Mesothelial cell of epicardium (in vitro differentiated cells): ENCODE results near the gene VIPR2. TPM values are rescaled to one million over a fixed set of nuclear protein-coding genes. Genes with fewer than 3 reads are reported as not detected.
"Not testable (repeated sequence)": the region's sequence is repeated elsewhere in the genome, so short reads cannot be mapped to it uniquely, and the experiment has no call there.

Source experiments
- DNase-seq, 2 experiments: peaks; one replicate each; pipeline ENCODE4 v3.0.0; 2021; ENCODE audit warnings: low spot score in 2 of 2; ENCODE audit not compliant: unreplicated experiment in 2 of 2
- H3K27ac Mint-ChIP-seq: 2 replicates; pipeline ENCODE4 v1.8.0; 2021; ENCODE audit warnings: mixed read lengths
- H3K27me3 Mint-ChIP-seq: 2 replicates; pipeline ENCODE4 v1.8.0; 2021; ENCODE audit warnings: low read depth, mixed read lengths
- H3K36me3 Mint-ChIP-seq: 2 replicates; pipeline ENCODE4 v1.8.0; 2021; ENCODE audit warnings: mixed read lengths
- H3K4me1 Mint-ChIP-seq: 2 replicates; pipeline ENCODE4 v1.8.0; 2021; ENCODE audit warnings: mixed read lengths
- H3K4me3 Mint-ChIP-seq: 2 replicates; pipeline ENCODE4 v1.8.0; 2021; ENCODE audit warnings: mild to moderate bottlenecking, moderate library complexity, mixed read lengths
- H3K9me3 Mint-ChIP-seq: 2 replicates; pipeline ENCODE4 v1.8.0; 2021; ENCODE audit warnings: mixed read lengths
- CTCF ChIP-seq: fragments of 200-600 bp; sonication (generic); IDR thresholded peaks from one replicate; pipeline ENCODE4 v1.5.0; 2021; ENCODE audit warnings: antibody characterized with exemption; ENCODE audit not compliant: unreplicated experiment
- total RNA-seq: library from RNA; stranded (reverse); gene quantifications from 3 replicates; pipeline ENCODE4 v1.2.1, GENCODE V29; 2021

VIPR2 gene
- total RNA-seq, 1 donor from 2014 or later: 0.04 TPM

GRCh38 chr7:159125955-159126270, 18.8 kb downstream of the VIPR2 start:
- no peak overlapping the region for H3K4me3 Mint-ChIP-seq
- DNase-seq: no peak
- TF ChIP-seq CTCF: no peak

GRCh38 chr7:159125104-159125954, 19.3 kb downstream of the VIPR2 start:
- no peaks in the 10 kb centered on the region for H3K9me3 Mint-ChIP-seq
- peaks cover 5% of the 10 kb centered on the region for H3K4me1 Mint-ChIP-seq
- peaks cover 41% of the 10 kb centered on the region for H3K27me3 Mint-ChIP-seq
- no peak for TF ChIP-seq CTCF
- no peak overlapping the region for H3K4me3 Mint-ChIP-seq
- DNase-seq: no peak
- no peaks in the 10 kb centered on the region for H3K36me3 Mint-ChIP-seq
- H3K27ac Mint-ChIP-seq: no peak overlapping the region

More at GRCh38 chr7:159125955-159126270, 18.8 kb downstream of the VIPR2 start:
- Mint-ChIP-seq H3K9me3 (no peaks in the 10 kb centered on the region), H3K27ac (no peak overlapping the region), H3K27me3 (peaks cover 41% of the 10 kb centered on the region), H3K4me1 (peaks cover 5% of the 10 kb centered on the region), H3K36me3 (no peaks in the 10 kb centered on the region)

GRCh38 chr7:159123793-159124192, 20.9 kb downstream of the VIPR2 start:
- not testable (repeated sequence) for H3K27ac Mint-ChIP-seq, H3K4me3 Mint-ChIP-seq, H3K36me3 Mint-ChIP-seq, H3K9me3 Mint-ChIP-seq, H3K4me1 Mint-ChIP-seq, DNase-seq
- peaks cover 41% of the 10 kb centered on the region for H3K27me3 Mint-ChIP-seq

GRCh38 chr7:159123294-159123693, 21.4 kb downstream of the VIPR2 start:
- not testable (repeated sequence) for H3K36me3 Mint-ChIP-seq, H3K9me3 Mint-ChIP-seq, DNase-seq, H3K4me3 Mint-ChIP-seq, H3K27ac Mint-ChIP-seq, H3K4me1 Mint-ChIP-seq
- peaks cover 39% of the 10 kb centered on the region for H3K27me3 Mint-ChIP-seq

GRCh38 chr7:159122276-159122675, 22.4 kb downstream of the VIPR2 start:
- H3K27ac Mint-ChIP-seq: no peak overlapping the region
- no peak for DNase-seq
- peaks cover 5% of the 10 kb centered on the region for H3K4me1 Mint-ChIP-seq
- H3K36me3 Mint-ChIP-seq: no peaks in the 10 kb centered on the region
- no peak overlapping the region for H3K4me3 Mint-ChIP-seq
- H3K9me3 Mint-ChIP-seq: no peaks in the 10 kb centered on the region
- no peak for TF ChIP-seq CTCF
- H3K27me3 Mint-ChIP-seq: peaks cover 38% of the 10 kb centered on the region

- TF ChIP-seq CTCF: no peak
- Mint-ChIP-seq H3K9me3 (no peaks in the 10 kb centered on the region), H3K4me3 (no peak overlapping the region), H3K27me3 (peaks cover 36% of the 10 kb centered on the region), H3K27ac (no peak overlapping the region), H3K36me3 (no peaks in the 10 kb centered on the region), H3K4me1 (peaks cover 9% of the 10 kb centered on the region)
- no peak for DNase-seq
These were observed 23.2 kb downstream of the VIPR2 start for GRCh38 chr7:159121476-159121875.
